GM23338 (cell line): ENCODE data around the gene SLC25A22. TPM values are rescaled to one million over a fixed set of nuclear protein-coding genes. Genes with fewer than 3 reads are reported as not detected.

Experiments
- ATAC-seq: fragments of 200-7000 bp; cut with Tn5 transposase; 3 replicates; pipeline ENCODE4 v1.9.1; 2020
- DNase-seq: peaks from one replicate; pipeline ENCODE4 v3.0.0-alpha.2; 2015; ENCODE audit warnings: low spot score
- H2AFZ ChIP-seq: fragments of 200-600 bp; sonication (generic); 2 replicates; pipeline ENCODE4 v1.8.0; 2016; ENCODE audit warnings: antibody characterized with exemption, mild to moderate bottlenecking, moderate library complexity
- H3F3A ChIP-seq: fragments of 200-600 bp; sonication (generic); replicated peaks from 2 replicates; pipeline ENCODE4 v1.8.0; 2017; ENCODE audit warnings: antibody characterized with exemption, mixed run types, low read depth
- H3K27ac ChIP-seq: fragments of 200-600 bp; sonication (generic); 2 replicates; pipeline ENCODE4 v1.6.1; 2016; ENCODE audit warnings: low read depth
- H3K27me3 ChIP-seq: fragments of 200-600 bp; sonication (generic); 2 replicates; pipeline ENCODE4 v1.8.0; 2016; ENCODE audit warnings: mild to moderate bottlenecking, mixed run types, moderate library complexity; ENCODE audit not compliant: insufficient read depth
- H3K36me3 ChIP-seq: fragments of 200-600 bp; sonication (generic); 2 replicates; pipeline ENCODE4 v1.8.0; 2016; ENCODE audit warnings: mild to moderate bottlenecking; ENCODE audit not compliant: insufficient read depth
- H3K4me1 ChIP-seq: fragments of 200-600 bp; sonication (generic); 2 replicates; pipeline ENCODE4 v1.8.0; 2016; ENCODE audit warnings: mild to moderate bottlenecking, moderate library complexity; ENCODE audit not compliant: insufficient read depth
- H3K4me2 ChIP-seq: fragments of 200-600 bp; sonication (generic); 2 replicates; pipeline ENCODE4 v1.7.1; 2017; ENCODE audit warnings: mixed run types
- H3K4me3 ChIP-seq: fragments of 200-600 bp; sonication (generic); 2 replicates; pipeline ENCODE4 v1.6.1; 2016; ENCODE audit warnings: mixed run types
- H3K79me2 ChIP-seq: fragments of 200-600 bp; sonication (generic); replicated peaks from 2 replicates; pipeline ENCODE4 v1.8.0; 2017; ENCODE audit warnings: mild to moderate bottlenecking; ENCODE audit not compliant: insufficient read depth
- H3K9me2 ChIP-seq: fragments of 200-600 bp; sonication (generic); 2 replicates; pipeline ENCODE4 v1.8.0; 2017; ENCODE audit not compliant: insufficient read depth
- H4K20me1 ChIP-seq: fragments of 200-600 bp; sonication (generic); replicated peaks from 2 replicates; pipeline ENCODE4 v1.8.0; 2017; ENCODE audit warnings: mild to moderate bottlenecking; ENCODE audit not compliant: insufficient read depth
- H3K27ac Mint-ChIP-seq: 2 replicates; pipeline ENCODE4 v1.8.0; 2020; ENCODE audit warnings: inconsistent platforms, mild to moderate bottlenecking, moderate library complexity, mixed read lengths
- H3K27me3 Mint-ChIP-seq: 3 replicates; pipeline ENCODE4 v1.8.0; 2022; ENCODE audit warnings: low read depth, mild to moderate bottlenecking, moderate library complexity, mixed read lengths, inconsistent platforms; ENCODE audit not compliant: insufficient read depth, poor library complexity
- H3K36me3 Mint-ChIP-seq: 3 replicates; pipeline ENCODE4 v1.8.0; 2021; ENCODE audit warnings: low read depth, mild to moderate bottlenecking, inconsistent platforms, moderate library complexity, mixed read lengths
- H3K4me1 Mint-ChIP-seq: 3 replicates; pipeline ENCODE4 v1.8.0; 2020; ENCODE audit warnings: mild to moderate bottlenecking, inconsistent platforms, mixed read lengths
- H3K4me3 Mint-ChIP-seq: 3 replicates; pipeline ENCODE4 v1.8.0; 2021; ENCODE audit warnings: moderate library complexity, mild to moderate bottlenecking, inconsistent platforms, mixed read lengths
- H3K9me3 Mint-ChIP-seq: 3 replicates; pipeline ENCODE4 v1.8.0; 2020; ENCODE audit warnings: moderate library complexity, mild to moderate bottlenecking, inconsistent platforms, mixed read lengths
- CTCF ChIP-seq, 2 experiments: fragments of 200-600 bp in 1 of 2; sonication (generic) in 1 of 2; conservative IDR thresholded peaks; 2 replicates each; pipeline versions ENCODE4 v1.5.1 to v1.6.1; 2016 to 2017; ENCODE audit warnings: antibody characterized with exemption in 2 of 2, low read depth in 2 of 2, mild to moderate bottlenecking in 2 of 2, moderate library complexity in 1 of 2
- EZH2 ChIP-seq: fragments of 200-600 bp; sonication (generic); IDR thresholded peaks from one replicate; pipeline ENCODE4 v1.8.0; 2017; ENCODE audit warnings: antibody characterized with exemption, mild to moderate bottlenecking, low read depth; ENCODE audit not compliant: unreplicated experiment
- EZH2phosphoT487 ChIP-seq: fragments of 200-600 bp; sonication (generic); IDR thresholded peaks from one replicate; pipeline ENCODE4 v1.8.1; 2018; ENCODE audit warnings: antibody characterized with exemption; ENCODE audit not compliant: unreplicated experiment
- ZNF114 ChIP-seq: fragments of 250-450 bp; sonication (Bioruptor Pico); IDR thresholded peaks from 2 replicates; pipeline ENCODE4 v1.5.0; 2020; ENCODE audit warnings: mild to moderate bottlenecking, moderate library complexity
- ZNF331 ChIP-seq: fragments of 250-450 bp; sonication (Bioruptor Pico); IDR thresholded peaks from 2 replicates; pipeline ENCODE4 v1.5.0; 2020; ENCODE audit warnings: low read depth, mild to moderate bottlenecking, moderate library complexity
- polyA plus RNA-seq: library from polyadenylated mRNA; unstranded; fragments of >200 nt; fragmentation: Nextera tagmentation; extraction: Ambion mirVana; gene quantifications from 2 replicates; pipeline ENCODE4 v1.2.1, GENCODE V29; 2016
- total RNA-seq: library from RNA; depleted of rRNA; stranded (reverse); fragments of >200 nt; shearing (Covaris generic); gene quantifications from 2 replicates; pipeline ENCODE4 v1.2.3, GENCODE V29; 2014
- TF ChIP-seq, protein P1 (sequence below): IDR thresholded peaks from 2 replicates; pipeline ENCODE4 v1.6.1; 2016; ENCODE audit warnings: antibody characterized with exemption
- TF ChIP-seq, protein P2 (sequence below): fragments of 250-450 bp; sonication (Bioruptor Pico); IDR thresholded peaks from 2 replicates; pipeline ENCODE4 v1.5.0; 2020; ENCODE audit warnings: mild to moderate bottlenecking, moderate library complexity
- TF ChIP-seq, protein P3 (sequence below): IDR thresholded peaks from one replicate; pipeline ENCODE4 v1.6.1; 2018; ENCODE audit warnings: antibody characterized with exemption; ENCODE audit not compliant: unreplicated experiment

Gene SLC25A22
- total and polyA plus RNA-seq, 2 experiments from 2014 or later, result 21.0 to 46.4 TPM

DNA sequence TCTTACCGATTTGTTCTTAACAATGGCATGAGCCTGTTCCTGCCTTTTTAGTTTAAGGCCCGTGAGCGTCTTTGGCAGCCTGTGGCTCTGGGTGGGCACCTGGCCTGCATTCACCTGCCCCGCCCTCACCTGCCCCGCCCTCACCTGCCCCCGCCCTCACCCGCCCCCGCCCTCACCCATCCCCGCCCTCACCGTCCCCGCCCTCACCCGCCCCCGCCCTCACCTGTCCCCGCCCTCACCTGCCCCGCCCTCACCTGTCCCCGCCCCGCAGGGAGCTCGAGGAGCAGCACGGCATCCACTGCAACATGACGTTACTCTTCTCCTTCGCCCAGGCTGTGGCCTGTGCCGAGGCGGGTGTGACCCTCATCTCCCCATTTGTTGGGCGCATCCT, 35.0 kb downstream of the SLC25A22 start:
- Histone ChIP-seq H2AFZ (no peak overlapping the region), H3K36me3 (peaks cover 52% of the 10 kb centered on the region), H4K20me1 (peaks cover 9% of the 10 kb centered on the region; the same call in 1 of the 2 replicates), H3K4me2 (no peak overlapping the region), H3K79me2 (peaks cover 4% of the 10 kb centered on the region; the same call in 1 of the 2 replicates), H3K9me2 (no peaks in the 10 kb centered on the region), H3K4me3 (no peak overlapping the region), H3F3A (peaks cover 66% of the 10 kb centered on the region), H3K4me1 (peaks cover 8% of the 10 kb centered on the region), H3K27ac (0 out of 2 replicates have a peak overlapping the region, but pooled peaks have one; percentile 80), H3K27me3 (no peaks in the 10 kb centered on the region)
- no peak overlapping the region for H3K4me3 Mint-ChIP-seq
- H3K27ac Mint-ChIP-seq, result peak overlapping the region; percentile 90
- DNase-seq (peak; percentile 67), ATAC-seq (peak; percentile 52)
- TF ChIP-seq, protein P1, sequence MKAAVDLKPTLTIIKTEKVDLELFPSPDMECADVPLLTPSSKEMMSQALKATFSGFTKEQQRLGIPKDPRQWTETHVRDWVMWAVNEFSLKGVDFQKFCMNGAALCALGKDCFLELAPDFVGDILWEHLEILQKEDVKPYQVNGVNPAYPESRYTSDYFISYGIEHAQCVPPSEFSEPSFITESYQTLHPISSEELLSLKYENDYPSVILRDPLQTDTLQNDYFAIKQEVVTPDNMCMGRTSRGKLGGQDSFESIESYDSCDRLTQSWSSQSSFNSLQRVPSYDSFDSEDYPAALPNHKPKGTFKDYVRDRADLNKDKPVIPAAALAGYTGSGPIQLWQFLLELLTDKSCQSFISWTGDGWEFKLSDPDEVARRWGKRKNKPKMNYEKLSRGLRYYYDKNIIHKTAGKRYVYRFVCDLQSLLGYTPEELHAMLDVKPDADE, result no peak
- TF ChIP-seq ZNF114 (no peak), ZNF331 (CRISPR knock-in tag) (no peak), EZH2 (no peak), EZH2phosphoT487 (no peak), CTCF (conservative IDR thresholded peaks at IDR 0.05; ENCODE audit: low read depth in 2 of 2) (no peak)
- TF ChIP-seq, protein P2, sequence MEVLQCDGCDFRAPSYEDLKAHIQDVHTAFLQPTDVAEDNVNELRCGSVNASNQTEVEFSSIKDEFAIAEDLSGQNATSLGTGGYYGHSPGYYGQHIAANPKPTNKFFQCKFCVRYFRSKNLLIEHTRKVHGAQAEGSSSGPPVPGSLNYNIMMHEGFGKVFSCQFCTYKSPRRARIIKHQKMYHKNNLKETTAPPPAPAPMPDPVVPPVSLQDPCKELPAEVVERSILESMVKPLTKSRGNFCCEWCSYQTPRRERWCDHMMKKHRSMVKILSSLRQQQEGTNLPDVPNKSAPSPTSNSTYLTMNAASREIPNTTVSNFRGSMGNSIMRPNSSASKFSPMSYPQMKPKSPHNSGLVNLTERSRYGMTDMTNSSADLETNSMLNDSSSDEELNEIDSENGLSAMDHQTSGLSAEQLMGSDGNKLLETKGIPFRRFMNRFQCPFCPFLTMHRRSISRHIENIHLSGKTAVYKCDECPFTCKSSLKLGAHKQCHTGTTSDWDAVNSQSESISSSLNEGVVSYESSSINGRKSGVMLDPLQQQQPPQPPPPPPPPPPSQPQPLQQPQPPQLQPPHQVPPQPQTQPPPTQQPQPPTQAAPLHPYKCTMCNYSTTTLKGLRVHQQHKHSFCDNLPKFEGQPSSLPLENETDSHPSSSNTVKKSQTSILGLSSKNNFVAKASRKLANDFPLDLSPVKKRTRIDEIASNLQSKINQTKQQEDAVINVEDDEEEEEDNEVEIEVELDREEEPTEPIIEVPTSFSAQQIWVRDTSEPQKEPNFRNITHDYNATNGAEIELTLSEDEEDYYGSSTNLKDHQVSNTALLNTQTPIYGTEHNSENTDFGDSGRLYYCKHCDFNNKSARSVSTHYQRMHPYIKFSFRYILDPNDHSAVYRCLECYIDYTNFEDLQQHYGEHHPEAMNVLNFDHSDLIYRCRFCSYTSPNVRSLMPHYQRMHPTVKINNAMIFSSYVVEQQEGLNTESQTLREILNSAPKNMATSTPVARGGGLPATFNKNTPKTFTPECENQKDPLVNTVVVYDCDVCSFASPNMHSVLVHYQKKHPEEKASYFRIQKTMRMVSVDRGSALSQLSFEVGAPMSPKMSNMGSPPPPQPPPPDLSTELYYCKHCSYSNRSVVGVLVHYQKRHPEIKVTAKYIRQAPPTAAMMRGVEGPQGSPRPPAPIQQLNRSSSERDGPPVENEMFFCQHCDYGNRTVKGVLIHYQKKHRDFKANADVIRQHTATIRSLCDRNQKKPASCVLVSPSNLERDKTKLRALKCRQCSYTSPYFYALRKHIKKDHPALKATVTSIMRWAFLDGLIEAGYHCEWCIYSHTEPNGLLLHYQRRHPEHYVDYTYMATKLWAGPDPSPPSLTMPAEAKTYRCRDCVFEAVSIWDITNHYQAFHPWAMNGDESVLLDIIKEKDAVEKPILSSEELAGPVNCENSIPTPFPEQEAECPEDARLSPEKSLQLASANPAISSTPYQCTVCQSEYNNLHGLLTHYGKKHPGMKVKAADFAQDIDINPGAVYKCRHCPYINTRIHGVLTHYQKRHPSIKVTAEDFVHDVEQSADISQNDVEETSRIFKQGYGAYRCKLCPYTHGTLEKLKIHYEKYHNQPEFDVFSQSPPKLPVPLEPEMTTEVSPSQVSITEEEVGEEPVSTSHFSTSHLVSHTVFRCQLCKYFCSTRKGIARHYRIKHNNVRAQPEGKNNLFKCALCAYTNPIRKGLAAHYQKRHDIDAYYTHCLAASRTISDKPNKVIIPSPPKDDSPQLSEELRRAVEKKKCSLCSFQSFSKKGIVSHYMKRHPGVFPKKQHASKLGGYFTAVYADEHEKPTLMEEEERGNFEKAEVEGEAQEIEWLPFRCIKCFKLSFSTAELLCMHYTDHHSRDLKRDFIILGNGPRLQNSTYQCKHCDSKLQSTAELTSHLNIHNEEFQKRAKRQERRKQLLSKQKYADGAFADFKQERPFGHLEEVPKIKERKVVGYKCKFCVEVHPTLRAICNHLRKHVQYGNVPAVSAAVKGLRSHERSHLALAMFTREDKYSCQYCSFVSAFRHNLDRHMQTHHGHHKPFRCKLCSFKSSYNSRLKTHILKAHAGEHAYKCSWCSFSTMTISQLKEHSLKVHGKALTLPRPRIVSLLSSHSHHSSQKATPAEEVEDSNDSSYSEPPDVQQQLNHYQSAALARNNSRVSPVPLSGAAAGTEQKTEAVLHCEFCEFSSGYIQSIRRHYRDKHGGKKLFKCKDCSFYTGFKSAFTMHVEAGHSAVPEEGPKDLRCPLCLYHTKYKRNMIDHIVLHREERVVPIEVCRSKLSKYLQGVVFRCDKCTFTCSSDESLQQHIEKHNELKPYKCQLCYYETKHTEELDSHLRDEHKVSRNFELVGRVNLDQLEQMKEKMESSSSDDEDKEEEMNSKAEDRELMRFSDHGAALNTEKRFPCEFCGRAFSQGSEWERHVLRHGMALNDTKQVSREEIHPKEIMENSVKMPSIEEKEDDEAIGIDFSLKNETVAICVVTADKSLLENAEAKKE (CRISPR knock-in tag), result no peak
- TF ChIP-seq, protein P3, sequence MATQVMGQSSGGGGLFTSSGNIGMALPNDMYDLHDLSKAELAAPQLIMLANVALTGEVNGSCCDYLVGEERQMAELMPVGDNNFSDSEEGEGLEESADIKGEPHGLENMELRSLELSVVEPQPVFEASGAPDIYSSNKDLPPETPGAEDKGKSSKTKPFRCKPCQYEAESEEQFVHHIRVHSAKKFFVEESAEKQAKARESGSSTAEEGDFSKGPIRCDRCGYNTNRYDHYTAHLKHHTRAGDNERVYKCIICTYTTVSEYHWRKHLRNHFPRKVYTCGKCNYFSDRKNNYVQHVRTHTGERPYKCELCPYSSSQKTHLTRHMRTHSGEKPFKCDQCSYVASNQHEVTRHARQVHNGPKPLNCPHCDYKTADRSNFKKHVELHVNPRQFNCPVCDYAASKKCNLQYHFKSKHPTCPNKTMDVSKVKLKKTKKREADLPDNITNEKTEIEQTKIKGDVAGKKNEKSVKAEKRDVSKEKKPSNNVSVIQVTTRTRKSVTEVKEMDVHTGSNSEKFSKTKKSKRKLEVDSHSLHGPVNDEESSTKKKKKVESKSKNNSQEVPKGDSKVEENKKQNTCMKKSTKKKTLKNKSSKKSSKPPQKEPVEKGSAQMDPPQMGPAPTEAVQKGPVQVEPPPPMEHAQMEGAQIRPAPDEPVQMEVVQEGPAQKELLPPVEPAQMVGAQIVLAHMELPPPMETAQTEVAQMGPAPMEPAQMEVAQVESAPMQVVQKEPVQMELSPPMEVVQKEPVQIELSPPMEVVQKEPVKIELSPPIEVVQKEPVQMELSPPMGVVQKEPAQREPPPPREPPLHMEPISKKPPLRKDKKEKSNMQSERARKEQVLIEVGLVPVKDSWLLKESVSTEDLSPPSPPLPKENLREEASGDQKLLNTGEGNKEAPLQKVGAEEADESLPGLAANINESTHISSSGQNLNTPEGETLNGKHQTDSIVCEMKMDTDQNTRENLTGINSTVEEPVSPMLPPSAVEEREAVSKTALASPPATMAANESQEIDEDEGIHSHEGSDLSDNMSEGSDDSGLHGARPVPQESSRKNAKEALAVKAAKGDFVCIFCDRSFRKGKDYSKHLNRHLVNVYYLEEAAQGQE, result no peak
- no peaks in the 10 kb centered on the region for H3K9me3 Mint-ChIP-seq
- H3K27me3 Mint-ChIP-seq, result peaks cover 32% of the 10 kb centered on the region
- H3K4me1 Mint-ChIP-seq, result peaks cover 10% of the 10 kb centered on the region
- peaks cover 88% of the 10 kb centered on the region for H3K36me3 Mint-ChIP-seq
